ENCODE data around the gene IL17RD. TPM values are rescaled to one million over a fixed set of nuclear protein-coding genes. Genes with fewer than 3 reads are reported as not detected.

Gene IL17RD
- total RNA-seq, 1 experiment from 2014 or later: 3.1 TPM

GRCh38 chr3:57082481-57082880, 82.7 kb downstream of the IL17RD start:
- Histone ChIP-seq H3K9me3 (no peaks in the 10 kb centered on the region), H3K4me3 (ENCODE audit: low read depth, low read length) (no peak overlapping the region), H3K36me3 (ENCODE audit: control insufficient read depth, insufficient read depth, low read length) (no peaks in the 10 kb centered on the region), H3K27me3 (replicated peaks; ENCODE audit: control insufficient read depth, insufficient read depth, low read length) (no peaks in the 10 kb centered on the region), H3K4me1 (peaks cover 5% of the 10 kb centered on the region; the same call in 1 of the 2 replicates)
- CTCF ChIA-PET: no interaction called here
- H3K36me3 Mint-ChIP-seq (ENCODE audit: insufficient read depth, unreplicated experiment): no peaks in the 10 kb centered on the region
- H3K27me3 Mint-ChIP-seq (ENCODE audit: insufficient read depth, unreplicated experiment): no peaks in the 10 kb centered on the region
- TF ChIP-seq, protein P1, sequence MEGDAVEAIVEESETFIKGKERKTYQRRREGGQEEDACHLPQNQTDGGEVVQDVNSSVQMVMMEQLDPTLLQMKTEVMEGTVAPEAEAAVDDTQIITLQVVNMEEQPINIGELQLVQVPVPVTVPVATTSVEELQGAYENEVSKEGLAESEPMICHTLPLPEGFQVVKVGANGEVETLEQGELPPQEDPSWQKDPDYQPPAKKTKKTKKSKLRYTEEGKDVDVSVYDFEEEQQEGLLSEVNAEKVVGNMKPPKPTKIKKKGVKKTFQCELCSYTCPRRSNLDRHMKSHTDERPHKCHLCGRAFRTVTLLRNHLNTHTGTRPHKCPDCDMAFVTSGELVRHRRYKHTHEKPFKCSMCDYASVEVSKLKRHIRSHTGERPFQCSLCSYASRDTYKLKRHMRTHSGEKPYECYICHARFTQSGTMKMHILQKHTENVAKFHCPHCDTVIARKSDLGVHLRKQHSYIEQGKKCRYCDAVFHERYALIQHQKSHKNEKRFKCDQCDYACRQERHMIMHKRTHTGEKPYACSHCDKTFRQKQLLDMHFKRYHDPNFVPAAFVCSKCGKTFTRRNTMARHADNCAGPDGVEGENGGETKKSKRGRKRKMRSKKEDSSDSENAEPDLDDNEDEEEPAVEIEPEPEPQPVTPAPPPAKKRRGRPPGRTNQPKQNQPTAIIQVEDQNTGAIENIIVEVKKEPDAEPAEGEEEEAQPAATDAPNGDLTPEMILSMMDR (IDR thresholded peaks at IDR 0.05; ENCODE audit: insufficient read depth in 1 of 2, low read depth in 1 of 2, low read length in 1 of 2, severe bottlenecking in 1 of 2, unreplicated experiment in 1 of 2): no peak
- H3K27ac Mint-ChIP-seq (ENCODE audit: unreplicated experiment): no peak overlapping the region
- H3K9me3 Mint-ChIP-seq (ENCODE audit: unreplicated experiment): no peaks in the 10 kb centered on the region
- no peak overlapping the region for H3K4me3 Mint-ChIP-seq (ENCODE audit: unreplicated experiment)
- POLR2A ChIA-PET: no interaction called here
- no peak for DNase-seq
- H3K4me1 Mint-ChIP-seq (ENCODE audit: low read depth, unreplicated experiment): peaks cover under 1% of the 10 kb centered on the region
- BruUV-seq (replicated peaks): no TSS peak
- intact Hi-C loops (cut with micrococcal nuclease; ENCODE audit: unreplicated experiment): no loop called here

DNA sequence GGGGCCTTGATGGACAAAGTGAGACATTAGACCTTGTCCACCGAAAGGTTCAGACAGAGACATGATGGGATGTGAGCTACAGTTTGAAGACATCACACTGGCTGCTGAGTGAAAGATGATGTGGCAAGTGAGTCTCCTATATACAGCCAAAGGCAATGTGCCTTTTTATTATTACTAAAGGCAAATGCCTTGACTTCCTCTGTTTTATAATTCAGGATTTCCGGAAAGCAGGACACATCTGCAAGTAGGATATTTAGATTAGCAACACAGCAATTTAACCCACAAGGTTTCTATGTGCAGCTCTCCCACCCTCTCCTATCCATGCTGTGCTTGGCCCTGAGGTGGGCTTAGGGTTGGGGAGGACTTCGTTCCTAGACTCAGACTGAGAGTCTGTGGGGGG, 84.0 kb downstream of the IL17RD start:
- no peak for DNase-seq
- Mint-ChIP-seq H3K9me3 (ENCODE audit: unreplicated experiment) (no peaks in the 10 kb centered on the region), H3K36me3 (ENCODE audit: insufficient read depth, unreplicated experiment) (no peaks in the 10 kb centered on the region), H3K4me3 (ENCODE audit: unreplicated experiment) (no peak overlapping the region), H3K27me3 (ENCODE audit: insufficient read depth, unreplicated experiment) (no peaks in the 10 kb centered on the region), H3K4me1 (ENCODE audit: low read depth, unreplicated experiment) (peaks cover 13% of the 10 kb centered on the region), H3K27ac (ENCODE audit: unreplicated experiment) (no peak overlapping the region)
- TF ChIP-seq, protein P1 (IDR thresholded peaks at IDR 0.05; ENCODE audit: insufficient read depth in 1 of 2, low read depth in 1 of 2, low read length in 1 of 2, severe bottlenecking in 1 of 2, unreplicated experiment in 1 of 2): no peak
- Histone ChIP-seq H3K4me3 (ENCODE audit: low read depth, low read length) (no peak overlapping the region), H3K36me3 (ENCODE audit: control insufficient read depth, insufficient read depth, low read length) (no peaks in the 10 kb centered on the region), H3K4me1 (peaks cover 7% of the 10 kb centered on the region; the same call in 1 of the 2 replicates), H3K27me3 (replicated peaks; ENCODE audit: control insufficient read depth, insufficient read depth, low read length) (no peaks in the 10 kb centered on the region), H3K9me3 (no peaks in the 10 kb centered on the region)
- ChIA-PET POLR2A (no interaction called here), CTCF (interaction anchor here (0.7 kb wide), 1 partner anchor 281 kb away, joined by 3 read pairs; no protein-coding TSS in a partner anchor)
- BruUV-seq (replicated peaks): no TSS peak
- intact Hi-C loops (cut with micrococcal nuclease; ENCODE audit: unreplicated experiment): no loop called here

DNA sequence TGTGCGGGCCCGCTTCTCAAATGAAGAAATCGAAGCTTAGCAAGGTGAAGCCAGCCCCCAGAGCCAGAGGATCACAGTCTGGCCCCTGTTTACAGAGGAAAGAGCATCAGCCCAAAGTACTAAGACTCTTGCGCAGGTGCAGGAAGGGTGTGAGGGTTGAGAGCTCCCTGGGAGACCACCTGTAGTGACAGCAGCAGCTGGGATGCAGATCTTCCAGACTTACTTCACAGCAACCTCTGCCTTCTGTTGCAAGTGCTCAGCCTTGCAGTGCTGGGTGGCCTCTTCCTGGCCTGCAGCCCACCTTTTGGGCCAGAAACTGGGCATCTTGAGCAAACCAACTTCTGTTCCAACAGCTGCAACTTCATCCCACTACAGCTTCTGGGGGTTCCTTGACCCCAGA, 85.0 kb downstream of the IL17RD start:
- H3K4me1 ChIP-seq: peaks cover 7% of the 10 kb centered on the region; the same call in 1 of the 2 replicates
- intact Hi-C loops (cut with micrococcal nuclease; ENCODE audit: unreplicated experiment): no loop called here
- ChIA-PET POLR2A (no interaction called here), CTCF (no interaction called here)
- Mint-ChIP-seq H3K4me1 (ENCODE audit: low read depth, unreplicated experiment) (peaks cover 13% of the 10 kb centered on the region), H3K4me3 (ENCODE audit: unreplicated experiment) (peak overlapping the region; percentile 83), H3K27me3 (ENCODE audit: insufficient read depth, unreplicated experiment) (no peaks in the 10 kb centered on the region), H3K9me3 (ENCODE audit: unreplicated experiment) (no peaks in the 10 kb centered on the region), H3K27ac (ENCODE audit: unreplicated experiment) (no peak overlapping the region), H3K36me3 (ENCODE audit: insufficient read depth, unreplicated experiment) (no peaks in the 10 kb centered on the region)
- no TSS peak for BruUV-seq (replicated peaks)
- no peaks in the 10 kb centered on the region for H3K9me3 ChIP-seq
- no peaks in the 10 kb centered on the region for H3K36me3 ChIP-seq (ENCODE audit: control insufficient read depth, insufficient read depth, low read length)
- H3K4me3 ChIP-seq (ENCODE audit: low read depth, low read length): no peak overlapping the region
- DNase-seq: no peak
- TF ChIP-seq, protein P1 (IDR thresholded peaks at IDR 0.05; ENCODE audit: insufficient read depth in 1 of 2, low read depth in 1 of 2, low read length in 1 of 2, severe bottlenecking in 1 of 2, unreplicated experiment in 1 of 2): no peak
- no peaks in the 10 kb centered on the region for H3K27me3 ChIP-seq (replicated peaks; ENCODE audit: control insufficient read depth, insufficient read depth, low read length)

Data from Caco-2 (cell line).